CD4-positive, alpha-beta T cell treated with Interleukin-15 for 4 hours (primary cell): ENCODE measurements around the gene COMMD7.
"Not testable (repeated sequence)": the region's sequence is repeated elsewhere in the genome, so short reads cannot be mapped to it uniquely, and the experiment has no call there.

Experiments used
- DNase-seq: peaks from one replicate; pipeline ENCODE4 v3.0.0-alpha.2; 2020; ENCODE audit warnings: low spot score

The COMMD7 gene

DNA sequence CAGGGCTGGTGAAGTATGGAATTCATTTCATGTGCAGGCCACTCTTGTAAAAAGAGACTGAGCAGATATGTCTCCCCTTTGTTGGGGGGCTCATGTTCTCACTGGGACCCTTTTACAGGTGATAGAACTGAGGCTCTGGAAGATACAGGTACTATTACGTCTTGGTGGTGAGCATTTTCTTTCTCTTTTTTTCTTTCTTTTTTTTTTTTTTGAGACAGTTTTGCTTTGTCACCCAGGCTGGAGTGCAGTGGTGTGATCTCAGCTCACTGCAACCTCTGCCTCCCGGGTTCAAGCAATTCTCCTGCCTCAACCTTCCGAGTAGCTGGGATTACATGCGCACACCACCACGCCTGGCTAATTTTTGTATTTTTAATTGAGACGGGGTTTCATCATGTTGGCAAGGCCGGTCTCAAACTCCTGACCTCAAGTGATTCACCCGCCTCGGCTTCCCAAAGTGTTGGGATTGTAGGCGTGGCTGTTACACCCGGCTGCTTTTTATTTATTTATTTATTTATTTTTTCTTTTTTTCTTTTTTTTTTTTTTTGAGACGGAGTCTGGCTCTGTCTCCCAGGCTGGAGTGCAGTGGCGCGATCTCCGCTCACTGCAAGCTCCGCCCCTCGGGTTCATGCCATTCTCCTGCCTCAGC, 22.1 kb upstream of the COMMD7 start:
- DNase-seq: not testable (repeated sequence)

DNA sequence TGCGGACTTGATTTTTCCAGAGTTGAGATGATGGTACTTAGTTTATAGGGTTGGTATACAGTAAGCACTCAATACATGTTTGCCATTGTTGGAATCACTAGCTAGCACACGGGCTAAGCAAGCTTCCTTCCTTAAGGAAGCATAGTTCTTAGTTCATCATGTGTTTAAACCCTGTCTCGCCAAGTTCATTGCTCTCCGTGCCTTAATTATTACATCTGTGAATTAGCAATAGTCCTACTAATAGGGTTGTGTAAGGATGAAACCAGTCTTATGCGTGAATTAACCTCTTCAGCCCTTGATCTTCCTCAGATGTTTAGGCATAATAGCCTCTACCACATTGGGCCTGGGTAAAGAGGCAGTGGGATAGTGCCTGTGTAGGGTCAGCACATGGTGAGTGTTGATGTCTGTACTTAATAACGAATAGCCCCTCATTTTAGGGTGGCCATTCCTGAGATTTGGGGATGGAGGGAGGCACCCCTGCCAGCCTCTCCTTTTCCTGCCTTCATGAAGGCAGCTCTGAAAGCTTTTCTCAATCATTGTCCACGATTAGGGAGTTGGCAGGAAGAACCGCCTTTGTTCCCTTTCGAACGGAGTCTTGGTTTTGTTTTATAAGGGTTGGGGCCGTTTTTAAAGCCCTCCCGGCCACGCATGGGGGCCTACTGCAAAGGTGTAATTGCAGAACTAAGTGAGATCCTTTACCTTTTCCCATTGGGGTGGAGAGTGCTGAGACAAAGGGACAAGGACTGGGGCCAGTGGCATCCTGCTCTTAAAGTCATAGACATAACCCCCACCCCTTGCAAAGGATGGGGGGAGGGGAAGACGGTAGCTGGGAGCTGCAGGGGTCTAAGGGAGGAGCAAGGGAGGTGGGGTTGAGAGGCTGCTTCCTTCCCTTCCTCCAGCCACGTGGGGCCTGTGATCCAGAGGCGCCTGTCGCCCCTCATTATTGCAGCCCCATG, 21.0 kb upstream of the COMMD7 start:
- DNase-seq: no peak

DNA sequence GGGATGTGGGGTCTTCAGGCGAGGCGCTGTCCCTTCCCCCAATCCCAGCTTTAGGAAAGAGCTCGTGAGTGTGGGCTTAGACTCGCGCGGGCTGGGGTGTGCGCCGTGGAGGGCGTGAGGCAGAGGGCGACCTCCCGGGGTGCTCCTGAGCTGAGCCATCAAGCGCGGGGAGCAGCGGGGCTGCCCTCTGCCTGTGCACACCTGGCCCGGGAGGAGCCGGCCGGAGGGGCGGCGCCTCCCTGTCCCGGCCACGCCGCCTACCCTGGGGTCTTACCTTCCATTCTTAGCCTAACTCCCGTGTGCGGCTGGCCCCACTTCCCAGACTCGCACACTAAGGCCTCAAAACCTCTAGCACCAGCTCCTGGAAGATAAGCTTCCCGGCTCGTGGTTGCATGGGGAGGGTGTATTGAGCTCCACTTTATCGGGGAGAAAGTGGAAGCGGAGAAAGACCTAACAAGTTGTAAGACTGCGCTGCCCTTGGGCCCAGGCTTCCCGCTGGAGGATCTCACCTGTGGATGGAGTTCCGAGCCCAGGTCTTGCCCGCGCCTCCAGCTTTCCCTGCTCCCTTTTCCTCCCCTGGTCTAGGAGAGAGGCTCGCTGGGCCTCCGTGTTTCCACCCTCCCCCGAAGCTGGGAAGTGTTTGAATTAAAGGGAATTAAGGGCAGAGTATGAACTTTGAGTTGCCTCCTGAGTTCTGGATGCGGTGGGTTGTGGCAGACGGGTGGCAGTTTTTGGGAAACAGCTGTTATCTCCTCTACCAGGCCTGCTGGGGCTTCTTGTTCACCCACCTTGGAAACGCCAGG, 20.1 kb upstream of the COMMD7 start:
- DNase-seq: no peak

DNA sequence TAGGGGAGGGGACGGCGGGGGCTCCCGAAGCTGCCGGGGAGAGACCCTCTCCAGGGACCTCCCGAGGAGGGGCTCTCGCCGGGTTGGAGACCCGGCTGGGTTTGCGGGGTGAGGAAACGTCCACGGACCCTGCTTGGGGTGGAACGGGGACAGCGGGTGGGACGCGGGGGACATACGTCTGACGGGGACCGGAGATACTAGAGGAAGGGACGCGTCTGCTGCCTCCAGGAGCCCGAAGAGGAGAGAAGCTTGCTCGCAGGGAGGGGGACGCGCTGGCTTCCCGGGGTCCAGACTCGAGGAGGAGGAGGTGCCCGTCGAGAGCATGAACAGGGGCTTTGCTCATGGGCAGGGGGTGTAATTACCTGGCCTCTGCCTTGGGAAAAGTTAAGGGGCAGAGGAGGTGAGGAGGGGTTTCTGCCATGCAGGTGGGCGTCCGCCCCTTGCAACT, 19.5 kb upstream of the COMMD7 start:
- DNase-seq: no peak

DNA sequence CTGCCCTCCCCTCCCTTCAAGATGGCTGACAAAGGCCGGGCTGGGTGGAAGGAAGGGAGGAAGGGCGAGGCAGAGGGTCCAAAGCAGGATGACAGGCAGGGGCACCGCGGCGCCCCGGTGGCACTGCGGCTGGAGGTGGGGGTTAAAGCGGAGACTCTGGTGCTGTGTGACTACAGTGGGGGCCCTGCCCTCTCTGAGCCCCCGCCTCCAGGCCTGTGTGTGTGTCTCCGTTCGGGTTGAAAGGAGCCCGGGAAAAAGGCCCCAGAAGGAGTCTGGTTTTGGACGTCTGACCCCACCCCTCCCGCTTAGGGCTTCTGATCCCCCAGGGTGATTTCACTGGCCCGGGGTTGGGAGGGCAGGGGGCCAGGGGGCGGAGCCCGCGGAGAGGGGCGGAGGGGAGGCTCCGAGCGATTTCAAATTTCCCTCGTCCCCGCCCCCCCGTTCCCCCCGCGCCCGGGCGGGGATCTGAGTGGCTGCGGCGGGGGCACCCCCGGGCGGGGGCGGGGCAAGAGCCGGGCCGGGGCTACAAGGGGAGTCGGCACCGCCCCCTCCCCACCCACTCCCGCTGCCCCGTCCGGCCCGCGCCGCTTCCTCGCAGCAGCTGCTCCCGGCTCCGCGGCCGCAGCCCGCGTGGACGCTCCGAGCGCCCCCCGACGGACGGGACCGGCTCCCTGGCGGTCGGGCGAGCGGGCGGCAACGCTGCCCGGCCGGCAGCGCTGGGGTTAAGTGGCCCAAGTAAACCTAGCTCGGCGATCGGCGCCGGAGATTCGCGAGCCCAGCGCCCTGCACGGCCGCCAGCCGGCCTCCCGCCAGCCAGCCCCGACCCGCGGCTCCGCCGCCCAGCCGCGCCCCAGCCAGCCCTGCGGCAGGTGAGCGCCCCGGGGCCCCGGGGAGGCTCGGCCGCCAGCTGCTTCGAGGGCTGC, 18.8 kb upstream of the COMMD7 start, which contains the start of gene DNMT3B:
DNMT3B (plus strand) TSS at position 555 of the 923 bp plus-strand sequence. CDS start 17,939 bp downstream, outside the sequence.
- DNase-seq: peak; percentile 62

DNA sequence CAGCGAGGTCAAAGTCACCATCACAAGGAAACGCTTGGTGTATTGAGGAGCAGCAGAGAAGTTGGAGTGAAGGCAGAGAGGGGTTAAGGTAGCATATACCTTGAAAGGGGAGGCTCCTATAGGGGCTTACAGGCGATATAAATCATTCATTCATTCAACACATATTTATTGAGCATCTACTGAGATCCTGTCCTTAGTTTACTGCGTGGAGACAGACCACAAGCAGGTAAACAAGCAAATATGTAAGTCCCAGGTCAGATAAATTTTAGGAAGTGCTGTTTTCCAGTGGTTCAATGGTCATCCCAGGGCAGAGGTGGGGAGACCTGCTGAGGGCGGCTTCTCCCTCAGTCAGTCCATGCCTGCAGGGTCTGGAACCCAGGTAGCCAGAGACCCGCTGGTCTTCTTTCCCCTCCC, 18.2 kb upstream of the COMMD7 start:
- no peak for DNase-seq

DNA sequence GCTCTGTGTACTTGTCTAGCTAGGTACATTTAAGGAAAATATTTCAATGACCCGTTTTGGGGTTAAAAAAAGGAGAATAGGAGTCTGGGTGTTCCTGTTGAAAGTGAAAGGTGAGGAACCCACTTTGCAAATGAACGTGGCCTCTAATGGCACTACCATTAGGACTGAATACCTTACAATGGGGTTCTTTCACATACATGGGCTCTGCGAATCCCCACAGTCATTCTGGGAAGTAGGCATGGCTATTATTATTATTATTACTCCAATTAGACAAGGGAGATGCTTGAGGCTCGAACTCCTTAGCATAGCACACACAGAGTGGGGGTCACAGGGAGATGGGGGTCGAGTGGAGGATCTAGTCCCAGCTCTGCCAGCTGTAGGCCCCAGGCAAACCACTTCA, 12.9 kb upstream of the COMMD7 start:
- no peak for DNase-seq

DNA sequence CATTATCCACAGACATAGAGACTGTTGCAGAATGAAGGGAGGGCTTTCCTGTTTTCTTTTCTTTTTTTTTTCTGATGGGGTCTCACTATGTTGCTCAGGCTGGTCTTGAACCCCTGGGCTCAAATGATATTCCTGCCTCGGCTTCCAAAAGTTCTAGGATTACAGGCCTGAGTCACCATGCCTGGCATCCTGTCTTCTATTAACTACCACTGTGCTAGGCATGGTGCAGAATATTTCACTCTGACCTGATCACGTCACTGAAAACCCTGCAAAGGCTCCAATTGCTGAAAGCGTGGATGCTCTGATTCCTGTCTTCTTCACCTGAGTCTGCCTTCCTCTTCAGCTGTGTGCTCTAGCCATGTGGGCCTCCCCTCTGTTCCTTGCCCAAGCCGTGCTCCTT, 10.5 kb upstream of the COMMD7 start:
- no peak for DNase-seq

DNA sequence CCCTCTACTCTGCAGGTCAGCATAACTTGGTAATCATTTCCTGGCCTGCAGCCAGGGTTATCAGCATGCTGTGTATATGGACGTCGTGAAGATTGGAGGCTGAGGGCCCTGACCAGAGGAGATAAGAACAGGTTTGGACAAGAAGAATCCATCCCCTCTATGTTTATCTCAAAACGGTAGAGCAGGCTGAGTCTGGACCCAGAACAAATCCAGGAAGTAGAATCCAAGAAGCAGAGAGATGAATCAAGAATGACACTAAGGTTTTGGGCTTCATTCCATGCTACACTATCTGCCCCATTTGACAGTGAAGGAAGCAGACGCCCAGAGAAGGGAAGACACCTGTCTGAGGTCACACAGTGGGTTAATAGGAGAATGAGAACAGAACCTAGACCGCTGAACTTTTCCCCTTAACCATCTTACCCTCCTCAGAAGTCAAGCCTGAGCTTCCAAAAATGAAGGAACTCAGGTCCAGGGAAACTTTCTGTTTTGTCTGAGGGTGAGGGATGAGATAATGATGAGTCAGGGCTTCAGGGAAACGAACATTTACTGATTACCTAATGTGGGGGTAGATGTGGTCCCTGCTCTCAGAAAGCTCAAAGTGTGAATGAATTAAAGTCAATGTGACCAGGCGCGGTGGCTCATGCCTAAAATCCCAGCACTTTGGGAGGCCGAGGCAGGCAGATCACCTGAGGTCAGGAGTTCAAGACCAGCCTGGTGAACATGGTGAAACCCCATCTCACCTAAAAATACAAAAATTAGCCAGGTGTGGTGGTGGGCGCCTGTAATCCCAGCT, 9.4 kb upstream of the COMMD7 start:
- no peak for DNase-seq

DNA sequence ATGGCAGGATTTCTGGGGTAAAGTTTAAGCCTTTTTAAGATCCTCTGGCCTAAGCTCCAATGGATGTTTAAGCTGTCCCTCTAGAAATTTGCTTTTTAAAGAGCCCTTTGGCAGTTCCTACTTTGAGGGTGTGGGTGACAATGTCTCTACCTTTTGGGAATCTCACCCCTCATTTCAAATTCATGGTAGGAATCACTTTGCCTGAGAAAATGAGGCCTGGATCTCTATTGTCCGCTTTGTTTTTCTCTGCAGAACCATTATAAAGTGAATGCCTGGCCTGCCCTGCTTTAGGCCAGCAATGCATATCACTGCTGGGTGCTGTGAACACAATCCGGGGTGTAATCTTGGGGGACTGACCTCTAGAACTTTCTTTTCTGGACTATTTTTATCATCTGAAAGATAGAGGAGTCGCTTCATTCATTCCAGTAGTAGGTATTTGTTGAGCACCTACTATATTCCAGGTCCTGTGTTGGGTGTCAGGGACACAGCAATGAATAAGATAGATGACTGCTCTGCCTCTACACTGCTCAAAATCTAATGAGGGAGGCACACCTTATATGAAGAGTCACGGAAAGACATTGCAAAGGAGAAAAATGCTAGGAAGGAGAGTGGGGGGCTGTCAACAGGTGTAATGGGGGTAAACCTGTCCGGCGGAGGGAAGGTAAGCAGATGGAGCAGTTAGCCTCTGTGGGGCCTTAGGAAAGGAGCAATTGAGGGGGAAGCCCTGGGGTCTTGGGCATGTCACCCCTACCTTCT, 8.6 kb upstream of the COMMD7 start:
- no peak for DNase-seq

DNA sequence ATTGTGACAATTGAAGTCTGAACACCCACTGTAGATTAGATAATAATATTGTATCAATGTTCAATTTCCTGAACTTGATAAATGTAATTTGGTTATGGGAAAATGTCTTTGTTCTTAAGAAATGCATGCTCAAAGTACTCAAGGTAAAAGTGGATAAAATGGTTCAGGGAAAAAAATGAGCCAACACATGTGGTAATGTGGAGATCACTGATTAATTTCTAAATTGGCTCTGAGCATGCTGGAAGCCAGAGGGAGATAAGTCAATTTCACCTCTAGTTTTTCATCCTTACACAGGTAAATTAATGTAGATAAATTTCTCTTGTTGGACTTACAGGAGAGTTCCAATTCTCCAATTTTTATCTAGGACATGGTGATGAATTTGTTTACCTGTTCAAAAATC, 8.0 kb upstream of the COMMD7 start:
- DNase-seq: no peak

DNA sequence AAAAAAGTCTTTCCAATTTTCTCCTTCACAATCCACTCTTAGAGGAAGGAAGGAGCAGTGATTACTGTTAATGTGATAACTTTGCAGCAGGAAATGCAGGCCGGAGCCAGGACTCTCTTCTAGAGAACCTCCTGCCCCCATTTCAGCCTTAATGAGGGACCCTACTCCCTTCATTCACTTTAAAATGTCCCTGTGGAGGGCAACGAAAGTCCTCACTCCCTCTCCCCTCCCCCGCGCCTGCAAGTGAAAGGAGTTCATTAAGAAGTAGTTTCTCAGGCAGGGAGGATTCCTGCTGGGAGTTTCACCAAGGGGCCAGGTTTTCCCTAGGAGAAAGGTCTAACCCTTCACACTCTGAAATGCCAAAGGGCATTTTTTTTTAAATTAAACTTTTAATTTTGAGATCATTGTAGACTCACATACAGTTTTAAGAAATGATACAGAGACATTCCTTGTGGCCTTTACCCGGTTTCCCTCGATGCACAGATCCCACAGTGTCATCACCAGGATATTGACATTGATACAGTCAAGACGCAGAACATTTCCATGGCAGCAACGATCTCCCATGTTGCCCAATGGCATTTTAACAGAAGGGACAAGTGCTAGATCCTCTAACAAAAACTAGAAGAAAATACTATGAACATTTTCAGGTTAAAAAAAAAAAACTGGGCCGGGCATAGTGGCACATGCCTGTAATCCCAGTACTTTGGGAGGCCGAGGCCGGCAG, 6.8 kb upstream of the COMMD7 start:
- no peak for DNase-seq

DNA sequence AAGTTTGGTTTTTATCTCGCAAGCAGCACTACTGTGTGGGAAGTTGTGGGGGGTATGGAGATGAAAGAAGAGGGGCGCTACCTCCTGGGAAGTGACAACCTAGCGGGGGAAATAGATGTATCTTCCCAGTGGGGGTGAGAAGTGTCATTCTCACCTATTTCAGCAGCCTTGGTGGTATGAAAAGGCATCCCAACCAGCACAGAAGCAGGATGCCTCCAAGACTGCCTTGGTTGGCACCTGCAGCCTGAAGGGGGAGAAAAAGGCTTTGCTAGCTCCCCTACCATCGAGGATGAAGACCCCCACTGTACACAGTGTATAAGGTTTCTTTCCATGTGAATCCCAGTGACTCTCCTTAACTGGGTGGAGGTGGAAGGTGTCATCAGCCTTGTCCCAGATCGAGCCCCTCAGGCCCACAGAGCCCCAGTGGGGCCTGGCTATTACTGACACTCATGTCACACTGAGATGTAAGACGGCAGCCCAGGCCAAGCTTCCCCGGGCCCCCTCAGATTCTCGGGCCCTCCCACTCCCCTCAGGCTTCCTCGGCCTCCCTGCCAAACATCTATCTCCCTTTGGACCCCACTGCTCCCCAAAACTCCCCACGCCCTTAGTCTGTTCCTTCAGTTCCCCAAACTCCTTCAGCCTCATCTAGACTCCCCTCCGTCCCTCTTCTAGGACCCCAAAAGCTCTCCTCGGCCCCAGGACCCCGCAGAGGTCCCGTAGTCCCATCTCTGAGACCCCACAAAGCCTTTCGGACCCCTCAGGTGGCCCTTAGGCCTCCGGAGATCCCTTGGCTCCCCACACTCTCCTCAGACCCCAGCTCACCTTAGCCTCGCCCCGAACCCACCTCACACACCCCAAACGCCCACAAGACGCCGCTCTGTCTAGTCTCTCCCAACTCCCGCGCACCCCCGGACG, 688 bp downstream of the COMMD7 start:
- no peak for DNase-seq

DNA sequence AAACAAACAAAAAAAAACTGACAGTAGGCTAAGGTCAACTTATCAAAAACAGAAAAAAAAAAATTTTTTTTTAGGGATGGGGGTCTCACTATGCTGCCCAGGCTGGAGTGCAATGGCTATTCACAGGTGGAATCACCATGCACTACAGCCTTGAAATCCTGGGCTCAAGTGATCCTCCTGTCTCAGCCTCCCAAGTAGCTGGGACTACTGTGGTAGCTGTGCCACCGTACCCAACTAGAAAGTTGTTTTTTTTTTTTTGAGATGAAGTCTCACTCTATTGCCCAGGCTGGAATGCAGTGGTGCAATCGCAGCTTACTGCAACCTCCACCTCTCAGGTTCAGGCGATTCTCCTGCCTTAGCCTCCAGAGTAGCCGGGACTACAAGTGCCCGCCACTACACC, 2.1 kb downstream of the COMMD7 start:
- DNase-seq: no peak

DNA sequence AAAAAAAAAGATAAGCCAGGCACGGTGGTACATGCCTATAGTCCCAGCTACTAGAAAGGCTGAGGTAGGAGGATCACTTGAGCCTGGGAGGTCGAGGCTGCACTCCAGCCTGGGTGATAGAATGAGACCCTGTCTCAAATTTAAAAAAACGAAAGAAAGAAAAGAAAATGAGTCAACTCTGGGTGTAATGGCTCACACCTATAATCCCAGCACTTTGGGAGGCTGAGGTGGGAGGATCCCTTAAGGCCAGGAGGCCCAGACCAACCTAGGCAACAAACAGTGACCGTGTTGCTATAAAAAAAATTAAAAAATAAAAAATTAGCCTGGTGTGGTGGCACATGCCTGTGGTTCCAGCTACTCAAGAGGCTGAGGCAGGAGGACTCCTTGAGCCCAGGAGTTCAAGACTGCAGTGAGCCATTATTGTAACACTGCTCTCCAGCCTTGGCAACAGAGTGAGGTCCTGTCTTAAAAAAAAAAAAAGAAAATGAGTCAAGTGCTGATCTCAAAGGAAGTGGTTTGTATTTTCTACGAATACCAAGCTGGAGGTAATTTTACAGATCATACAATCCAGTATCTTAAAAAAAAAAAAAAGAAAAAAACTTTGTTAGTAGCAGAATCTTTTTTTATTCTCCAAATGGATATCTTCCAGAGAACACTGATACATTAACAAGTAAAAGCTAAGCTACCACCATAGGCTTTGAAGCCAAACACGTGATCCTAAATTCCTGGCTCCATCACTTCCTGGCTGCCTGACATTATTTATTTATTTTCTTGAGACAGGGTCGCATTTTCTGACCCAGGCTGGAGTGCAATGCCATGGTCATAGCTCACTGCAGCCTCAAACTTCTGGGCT, 5.7 kb downstream of the COMMD7 start:
- DNase-seq: peak; percentile 69

DNA sequence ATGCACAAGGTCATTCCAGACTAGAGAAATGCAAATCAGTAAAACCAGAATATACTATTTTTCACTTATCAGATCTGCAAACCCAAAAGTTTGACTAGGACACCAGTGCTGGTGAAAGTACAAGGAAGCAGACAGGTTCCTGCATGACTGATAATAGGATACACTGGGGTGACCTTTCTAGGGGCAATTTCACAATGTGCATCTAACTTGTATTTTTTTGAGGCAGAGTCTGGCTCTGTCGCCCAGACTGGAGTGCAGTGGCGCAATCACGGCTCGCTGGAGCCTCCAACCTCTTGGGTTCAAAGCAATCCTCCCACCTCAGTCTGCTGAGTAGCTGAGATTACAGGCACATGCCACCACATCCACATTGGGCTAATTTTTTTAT, 11.4 kb downstream of the COMMD7 start:
- no peak for DNase-seq

DNA sequence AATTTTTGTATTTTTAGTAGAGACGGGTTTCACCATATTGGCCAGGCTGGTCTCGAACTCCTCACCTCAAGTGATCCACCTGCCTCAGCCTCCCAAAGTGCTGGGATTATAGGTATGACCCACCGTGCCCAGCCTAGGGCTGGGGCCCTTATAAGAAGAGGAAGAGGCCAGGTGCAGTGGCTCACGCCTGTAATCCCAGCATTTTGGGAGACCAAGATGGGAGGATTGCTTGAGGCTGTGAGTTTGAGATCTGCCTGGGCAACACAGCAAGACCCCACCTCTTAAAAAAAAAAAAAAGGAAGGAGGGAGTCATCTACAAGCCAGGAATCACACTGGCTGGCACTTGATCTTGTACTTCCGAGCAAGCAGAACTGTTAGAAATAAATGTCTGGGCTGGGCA, 13.9 kb downstream of the COMMD7 start:
- DNase-seq: not testable (repeated sequence)
